Right ventricle myocardium inferior (tissue), 1 donor: ENCODE results near the gene MESD. TPM values are rescaled to one million over a fixed set of nuclear protein-coding genes. Genes with fewer than 3 reads are reported as not detected.

Source experiments
- ATAC-seq: fragments of 200-7000 bp; cut with Tn5 transposase; one replicate; pipeline ENCODE4 v1.9.1; 2020; ENCODE audit warnings: mild to moderate bottlenecking, moderate library complexity
- DNase-seq: peaks from one replicate; pipeline ENCODE4 v3.0.0; 2021; ENCODE audit errors: missing footprints
- intact Hi-C: fragments of 100-400 bp; cut with DNase I; formaldehyde crosslinking; loops from one replicate; pipeline ENCODE4 v1.11.0; 2022
- total RNA-seq: library from RNA; stranded (reverse); fragmentation: NEBNext Ultra II Directional; extraction: Animal tissue kit (Norgen Biotek cat#: 25700); gene quantifications from one replicate; pipeline ENCODE4 v1.2.1, GENCODE V29; 2021
- donor health status: DM: no; HTN: yes; CAD: no; lungs with severe emphysema.

MESD gene
- total RNA-seq, 1 donor from 2014 or later, result 14.0 TPM

DNA sequence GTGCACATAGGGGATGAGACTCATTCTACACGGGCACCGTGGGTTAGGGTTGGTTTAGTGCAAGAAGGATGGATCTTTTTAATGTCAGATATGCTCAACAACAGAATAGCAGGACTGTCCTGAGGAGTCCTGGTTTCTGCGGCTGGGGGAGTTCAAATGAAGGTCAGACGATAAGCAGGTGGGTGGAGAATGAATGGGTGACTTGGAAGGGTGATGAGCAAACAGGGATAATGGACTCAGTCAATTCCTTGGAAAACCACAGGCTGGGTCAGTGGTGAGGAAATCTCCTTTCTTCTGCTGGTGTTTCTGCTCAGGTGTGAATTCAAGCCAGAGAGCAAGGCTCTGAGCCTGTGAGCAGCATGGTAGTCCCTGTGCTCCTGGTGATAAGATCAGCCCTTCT is 59.9 kb downstream of the MESD start:
- no peak for DNase-seq
- intact Hi-C loops, result no loop called here
- no peak for ATAC-seq

- DNase-seq, result no peak
- intact Hi-C loops, result no loop called here
- no peak for ATAC-seq
These were observed 60.4 kb downstream of the MESD start for GRCh38 chr15:80929225-80929624.

DNA sequence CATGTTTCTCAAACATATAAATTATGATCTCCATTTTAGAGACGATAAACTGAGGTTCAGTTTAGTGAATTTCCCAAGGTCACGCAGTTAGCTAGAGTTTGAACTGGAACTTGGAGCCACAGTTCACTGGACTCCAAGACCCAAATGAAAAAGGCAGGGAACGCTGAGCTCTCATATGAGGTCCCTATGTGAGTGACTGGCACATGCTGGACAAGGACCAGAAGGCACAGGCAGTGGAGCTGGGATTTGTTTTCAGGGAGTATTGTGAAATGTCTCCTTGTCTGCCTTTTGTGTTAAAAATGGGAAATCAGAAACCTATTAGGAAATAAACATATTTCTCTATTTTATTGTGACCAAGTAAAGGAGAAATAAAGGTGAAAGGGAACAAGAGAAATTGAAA is 63.5 kb downstream of the MESD start:
- intact Hi-C loops, result no loop called here
- ATAC-seq (no peak), DNase-seq (no peak)

GRCh38 chr15:80925597-80926059 is 64.0 kb downstream of the MESD start:
- no peak for DNase-seq
- no peak for ATAC-seq
- intact Hi-C loops, result no loop called here

GRCh38 chr15:80924278-80924677 is 65.3 kb downstream of the MESD start:
- ATAC-seq, result no peak
- intact Hi-C loops, result no loop called here
- no peak for DNase-seq

DNA sequence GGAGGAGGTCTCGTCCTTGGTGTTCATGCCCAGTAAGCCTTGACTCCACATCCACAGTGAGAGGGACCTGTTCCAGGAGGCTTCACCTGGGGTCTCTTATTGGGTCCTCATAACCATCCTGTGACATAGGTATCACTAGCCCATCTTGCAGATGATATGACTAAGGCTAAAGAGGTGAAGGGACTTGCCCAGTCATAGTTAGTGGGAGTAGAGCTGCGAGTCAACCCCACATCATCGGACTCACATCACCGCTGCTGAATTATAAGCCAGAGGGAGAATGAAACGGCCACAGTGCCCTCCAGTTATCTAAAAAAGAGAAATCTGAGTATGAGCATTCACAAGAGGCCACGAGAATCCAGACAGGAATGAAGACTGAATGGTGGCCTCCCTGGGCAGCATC is 66.0 kb downstream of the MESD start:
- intact Hi-C loops, result no loop called here

DNA sequence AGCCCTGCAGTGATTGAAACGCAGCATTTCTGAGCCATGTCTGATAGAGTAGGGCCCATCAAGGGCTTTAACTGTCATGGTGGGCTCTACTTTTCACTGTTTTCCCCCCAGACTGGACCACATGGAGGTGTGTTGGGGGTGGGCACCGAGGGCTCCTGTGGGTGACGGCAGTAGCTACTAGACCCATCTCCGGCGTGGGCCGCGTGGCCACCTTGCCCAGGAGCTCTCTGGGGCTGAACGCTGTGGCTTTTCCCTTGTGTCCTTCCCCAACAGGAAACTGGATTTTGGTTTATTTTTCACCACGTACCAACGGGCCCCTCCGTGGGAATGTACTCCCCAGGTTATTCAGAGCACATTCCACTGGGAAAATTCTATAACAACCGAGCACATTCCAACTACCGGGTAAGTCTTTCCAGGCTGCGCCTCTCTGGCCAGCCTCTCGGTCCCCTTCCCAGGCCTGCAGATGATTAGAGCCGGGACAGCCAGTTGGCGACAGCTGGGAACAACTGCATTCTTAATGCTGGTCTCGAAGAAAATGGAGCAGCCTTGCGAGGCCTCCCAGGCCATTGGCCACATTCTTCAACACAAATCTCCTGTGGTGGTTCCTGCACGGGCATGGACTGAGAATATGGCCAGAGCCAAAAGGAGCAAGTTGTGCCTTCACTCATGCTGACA is 67.7 kb downstream of the MESD start:
- intact Hi-C loops, result no loop called here
- ATAC-seq, result no peak
- no peak for DNase-seq

More for the DNA sequence above, 66.0 kb downstream of the MESD start:
- no peak for ATAC-seq
- DNase-seq, result no peak

DNA sequence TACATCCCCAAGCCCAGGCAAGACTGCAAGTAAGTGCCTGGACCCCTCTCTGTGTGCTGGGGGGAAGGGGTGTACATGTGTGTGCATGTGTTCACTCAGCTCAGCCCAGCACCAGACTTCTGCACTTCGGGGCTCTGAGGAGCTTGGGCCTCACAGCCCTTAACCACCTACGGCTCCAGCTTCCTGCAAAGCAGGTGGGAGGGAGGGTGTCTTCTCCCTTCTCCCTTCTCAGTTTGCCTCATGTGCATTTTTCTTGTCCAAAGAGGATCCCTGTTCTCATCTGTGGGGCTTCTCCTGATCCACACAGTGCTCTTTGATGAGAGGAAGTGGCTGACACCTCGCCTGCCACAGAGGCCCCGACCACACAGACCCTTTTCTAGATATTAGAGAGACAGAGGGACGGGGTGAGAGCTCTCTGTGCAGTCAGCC is 69.3 kb downstream of the MESD start:
- DNase-seq, result no peak
- intact Hi-C loops, result no loop called here
- ATAC-seq, result no peak

DNA sequence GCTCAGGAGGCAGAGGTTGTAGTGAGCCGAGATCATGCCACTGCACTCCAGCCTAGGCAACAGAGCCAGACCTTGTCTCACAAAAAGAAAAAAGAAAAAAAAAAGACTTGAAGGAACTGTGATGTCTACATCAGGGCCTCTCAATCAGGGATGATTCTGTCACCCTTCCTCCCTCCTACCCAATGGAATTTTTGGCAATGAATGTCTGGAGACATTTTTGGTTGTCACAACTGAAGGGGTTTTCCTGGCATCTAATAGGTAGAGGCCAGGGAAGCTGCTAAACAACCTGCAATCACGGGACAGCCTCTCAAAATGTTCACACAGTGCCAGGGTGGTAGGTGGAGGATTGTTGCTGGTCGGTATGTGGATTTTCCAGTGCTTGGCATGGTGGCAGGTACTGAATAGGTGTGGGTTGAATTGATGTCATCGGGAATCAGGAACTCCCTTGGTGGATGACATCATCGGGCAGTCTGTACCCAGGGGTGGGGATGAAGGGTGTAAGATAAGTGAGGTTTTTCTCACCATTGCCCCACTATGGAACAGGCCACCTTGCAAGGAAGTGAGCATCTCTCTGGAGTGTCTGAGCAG is 71.3 kb downstream of the MESD start:
- no peak for ATAC-seq
- DNase-seq, result no peak
- intact Hi-C loops, result no loop called here

DNA sequence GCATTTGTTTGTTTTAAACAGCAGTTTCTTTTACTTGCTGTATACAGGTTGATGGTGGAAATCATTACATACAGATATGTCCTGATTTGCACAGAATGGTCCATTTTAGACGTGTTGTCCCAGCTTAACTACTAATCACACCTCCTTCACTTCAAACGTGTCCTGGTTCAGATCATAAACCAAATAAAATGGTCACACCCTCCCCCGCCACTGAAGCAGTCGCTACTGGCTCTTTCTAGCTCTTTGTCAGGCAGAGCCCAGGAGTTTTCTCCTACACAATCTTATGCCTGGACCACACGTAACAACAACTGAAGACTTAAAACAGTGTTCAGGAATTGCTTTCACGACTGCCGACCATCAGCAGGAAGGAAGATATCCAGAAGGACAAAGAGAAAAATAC is 73.6 kb downstream of the MESD start:
- DNase-seq, result no peak
- no peak for ATAC-seq
- intact Hi-C loops, result no loop called here

- no peak for DNase-seq
- ATAC-seq, result no peak
- intact Hi-C loops, result no loop called here
These were observed 74.1 kb downstream of the MESD start for GRCh38 chr15:80915472-80915871.

DNA sequence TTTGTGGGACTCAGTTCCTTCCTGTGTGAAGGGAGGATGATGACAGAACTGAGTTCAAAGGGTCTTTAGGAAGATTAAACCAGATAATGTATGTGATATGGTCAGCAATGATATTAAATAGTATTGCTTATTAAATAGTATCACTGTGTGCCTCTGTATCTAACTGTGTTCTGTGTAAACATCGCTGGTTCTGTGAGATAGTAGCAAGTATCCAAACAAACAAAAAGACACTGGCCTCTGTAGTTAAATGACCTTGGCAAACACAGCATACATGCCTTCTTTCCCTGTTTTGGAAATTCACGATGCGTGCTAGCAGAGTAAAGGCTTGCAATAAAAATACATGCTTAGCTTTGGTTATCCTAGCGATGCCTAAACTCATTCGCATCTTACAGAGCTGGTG is 76.1 kb downstream of the MESD start:
- DNase-seq, result no peak
- intact Hi-C loops, result no loop called here
- no peak for ATAC-seq

DNA sequence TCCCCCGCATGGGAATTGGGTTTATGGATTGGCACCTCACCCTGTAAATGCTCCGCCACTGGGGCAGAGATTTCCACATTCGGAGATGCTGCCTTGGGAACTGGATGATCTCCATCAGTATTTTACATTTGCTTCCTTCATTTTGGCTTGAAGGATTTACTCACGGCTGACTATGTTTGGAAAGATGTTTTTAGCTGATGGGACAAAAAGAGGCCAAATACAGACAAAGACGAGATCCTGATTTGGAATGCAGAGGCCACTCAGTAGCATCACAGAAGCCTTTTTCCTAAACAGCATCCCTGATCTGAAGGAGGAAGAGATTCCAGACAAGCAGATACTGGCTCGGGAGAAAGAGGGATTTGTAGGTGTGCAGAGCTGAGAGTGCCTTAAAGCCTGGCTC is 76.9 kb downstream of the MESD start:
- intact Hi-C loops, result no loop called here
- no peak for ATAC-seq
- DNase-seq, result no peak

GRCh38 chr15:80911821-80912220 is 77.8 kb downstream of the MESD start:
- intact Hi-C loops, result no loop called here
- DNase-seq (no peak), ATAC-seq (no peak)

DNA sequence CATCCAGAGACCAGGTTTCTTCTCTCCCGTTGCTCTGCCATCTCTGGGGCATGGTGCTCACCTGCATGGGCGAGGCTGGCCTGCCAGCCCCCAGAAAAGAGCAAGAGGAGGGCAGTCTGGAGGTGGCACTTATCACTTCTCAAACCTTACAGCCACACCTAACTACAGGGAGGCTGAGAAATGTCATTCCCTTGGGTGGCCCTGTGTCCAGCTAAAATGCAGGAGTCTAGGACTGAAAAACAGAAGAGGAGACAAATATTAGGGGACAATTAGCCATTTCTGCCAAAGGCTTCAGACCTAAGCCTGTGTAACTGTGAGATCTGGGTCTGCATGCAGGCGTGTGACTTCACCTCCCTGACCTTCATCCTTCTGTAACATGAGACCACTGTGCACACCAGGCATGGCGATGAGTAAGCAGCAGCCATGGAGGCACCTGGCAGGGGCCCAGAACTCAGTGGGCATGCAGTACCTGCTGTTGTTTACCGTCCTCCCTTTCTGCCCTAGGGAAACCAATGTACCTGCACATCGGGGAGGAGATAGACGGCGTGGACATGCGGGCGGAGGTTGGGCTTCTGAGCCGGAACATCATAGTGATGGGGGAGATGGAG is 83.4 kb downstream of the MESD start:
- intact Hi-C loops, result no loop called here
- no peak for DNase-seq
- ATAC-seq, result no peak

GRCh38 chr15:80904998-80905397 is 84.6 kb downstream of the MESD start:
- peak; percentile 57 for ATAC-seq
- DNase-seq, result no peak
- intact Hi-C loops, result no loop called here

DNA sequence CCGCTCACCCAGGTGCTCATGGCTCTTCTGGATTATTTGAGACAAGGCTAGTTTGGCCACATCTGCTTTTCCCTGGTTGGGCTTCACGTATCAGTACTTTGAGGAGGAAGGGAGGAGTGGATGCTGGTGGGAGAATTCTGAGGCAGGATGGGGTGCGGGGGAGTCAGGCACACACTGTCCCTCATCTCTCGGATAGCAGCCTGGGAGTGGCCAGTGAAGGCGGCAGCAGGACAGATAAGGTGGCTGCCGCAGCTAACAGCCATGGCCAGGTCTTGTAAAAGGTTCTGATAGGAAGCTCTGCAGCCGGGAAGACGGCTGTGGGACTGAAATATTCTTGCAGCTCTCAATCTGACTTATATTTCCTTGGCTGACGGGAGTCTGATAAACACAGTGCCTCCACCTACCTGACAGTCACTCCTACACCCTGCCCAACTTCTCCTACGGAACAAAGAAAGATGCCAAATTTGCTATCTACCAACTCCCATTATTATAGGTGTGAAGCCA is 87.3 kb downstream of the MESD start:
- intact Hi-C loops, result no loop called here
- ATAC-seq (no peak), DNase-seq (no peak)

DNA sequence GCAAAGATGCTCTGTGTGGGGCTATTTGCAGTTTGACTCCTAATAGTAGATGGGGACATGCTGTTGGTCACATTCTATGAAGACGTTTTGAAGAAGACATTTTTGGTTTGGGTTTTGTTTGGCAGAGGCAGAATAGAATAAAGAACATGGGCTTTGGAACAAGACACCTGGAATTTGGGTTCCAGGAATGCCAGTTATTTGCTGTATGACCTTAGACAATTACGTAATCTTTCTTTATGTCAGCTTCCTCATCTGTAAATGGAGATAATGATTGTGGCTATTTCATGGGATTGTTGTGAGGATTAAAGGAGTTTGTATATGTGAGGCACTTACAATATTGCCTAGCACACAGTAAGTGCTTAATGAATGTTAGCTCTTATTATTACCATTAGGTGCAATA is 91.6 kb downstream of the MESD start:
- intact Hi-C loops, result no loop called here
- ATAC-seq (no peak), DNase-seq (no peak)
